Activated CD8-positive, alpha-beta memory T cell treated with anti-CD3 and anti-CD28 coated beads, Interleukin-2, amount 50 U/mL, for 24 hours (primary cell): Measurements from ENCODE around the gene CILP2.

Experiments used
- DNase-seq: peaks from one replicate; pipeline ENCODE4 v3.0.0-alpha.2; 2020; ENCODE audit errors: extremely low read depth

Gene CILP2

GRCh38 chr19:19567391-19567790 lies 29.3 kb downstream of the CILP2 start:
- DNase-seq, result no peak

DNA sequence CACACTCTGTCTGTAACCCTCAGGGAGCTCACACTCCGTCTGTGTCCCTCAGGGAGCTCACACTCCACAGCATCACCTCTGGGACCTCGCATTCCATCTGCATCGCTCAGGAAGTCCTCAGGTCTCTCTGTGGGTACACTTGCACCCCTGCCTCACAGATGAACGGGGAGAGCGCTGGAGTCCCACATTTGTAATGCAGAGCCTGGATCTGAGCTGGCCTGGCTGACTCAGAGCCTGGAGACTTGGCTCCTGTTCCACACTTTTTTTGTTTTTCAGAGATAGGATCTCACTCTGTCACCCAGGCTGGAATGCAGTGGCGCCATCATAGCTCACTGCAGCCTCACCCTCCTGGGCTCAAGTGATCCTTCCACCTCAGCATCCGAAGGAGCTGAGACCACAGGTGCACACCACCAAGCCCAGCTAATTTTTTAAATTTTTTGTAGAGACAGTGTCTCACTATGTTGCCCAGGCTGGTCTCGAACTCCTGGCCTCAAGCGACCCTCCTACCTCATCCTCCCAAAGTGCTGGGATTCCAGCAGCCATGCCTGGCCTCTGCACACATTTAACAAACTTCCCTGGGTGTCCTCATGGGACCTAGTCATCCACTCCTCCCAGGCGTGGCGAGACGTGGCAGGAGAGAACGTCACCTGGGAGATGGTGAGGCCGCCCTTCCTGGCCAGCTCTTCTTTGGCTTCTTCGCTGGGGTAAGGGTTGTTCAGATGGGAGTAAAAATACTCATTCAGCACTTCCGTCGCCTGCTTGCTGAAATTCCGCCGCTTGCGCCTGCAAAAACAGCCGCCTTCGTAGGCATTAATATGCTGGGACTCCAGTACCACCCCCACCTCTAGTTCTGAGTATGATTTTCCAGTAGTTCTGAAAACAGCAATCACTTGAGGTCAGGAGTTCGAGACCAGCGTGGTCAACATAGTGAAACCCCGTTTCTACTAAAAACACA lies 31.0 kb downstream of the CILP2 start:
- DNase-seq, result no peak

DNA sequence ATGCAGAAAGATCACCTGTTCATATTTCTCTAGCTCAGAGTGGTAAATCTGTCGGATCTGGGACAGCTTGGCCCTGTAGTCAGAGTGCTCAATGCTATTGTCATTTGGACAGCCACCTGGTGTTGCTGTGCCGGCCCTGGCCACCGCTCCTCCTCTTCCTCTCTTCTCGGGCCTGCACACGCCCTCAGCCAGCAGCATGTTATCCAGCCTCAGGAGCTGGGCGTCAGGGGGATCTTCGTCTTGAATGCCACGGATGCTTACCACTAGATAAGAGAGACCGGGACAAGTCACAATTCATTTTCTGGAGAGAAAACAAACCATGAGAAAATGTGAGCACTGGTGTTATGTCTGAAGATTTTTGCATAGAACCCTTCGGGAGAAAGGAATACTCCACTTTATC lies 32.5 kb downstream of the CILP2 start:
- no peak for DNase-seq

DNA sequence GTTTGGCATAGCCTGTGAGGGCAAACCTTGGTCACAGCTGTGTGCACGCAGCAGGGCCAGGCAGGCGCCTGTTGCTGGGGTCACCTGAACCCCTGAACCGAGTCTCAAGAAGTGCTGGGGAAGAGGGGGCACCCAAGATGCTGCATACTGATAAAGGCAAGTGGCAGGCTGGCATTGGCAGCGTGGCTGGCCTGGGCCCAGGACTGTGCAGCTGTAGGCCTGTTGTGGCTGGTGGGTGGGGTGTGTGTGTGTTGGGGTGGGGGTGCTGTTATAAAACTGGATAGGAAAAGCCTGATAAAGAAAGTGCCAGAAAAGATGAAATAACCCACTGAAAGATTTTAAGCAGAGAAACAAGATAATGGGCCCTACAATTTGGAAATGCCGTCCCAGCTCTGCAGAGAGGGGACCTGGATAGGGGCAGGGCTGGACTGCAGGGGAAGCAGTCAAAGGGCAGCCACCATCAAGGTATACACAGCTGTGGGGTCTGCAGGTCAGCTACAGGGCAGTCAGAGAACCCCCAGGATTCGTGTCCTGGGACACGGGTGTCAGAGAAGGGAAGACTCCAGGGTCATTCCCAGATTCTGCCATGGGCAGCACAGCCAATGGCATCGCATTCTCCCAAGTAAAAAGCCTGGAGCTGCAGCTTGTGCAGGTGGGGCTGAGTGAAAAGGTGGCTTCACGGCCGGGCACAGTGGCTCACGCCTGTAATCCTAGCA lies 33.2 kb downstream of the CILP2 start:
- no peak for DNase-seq

DNA sequence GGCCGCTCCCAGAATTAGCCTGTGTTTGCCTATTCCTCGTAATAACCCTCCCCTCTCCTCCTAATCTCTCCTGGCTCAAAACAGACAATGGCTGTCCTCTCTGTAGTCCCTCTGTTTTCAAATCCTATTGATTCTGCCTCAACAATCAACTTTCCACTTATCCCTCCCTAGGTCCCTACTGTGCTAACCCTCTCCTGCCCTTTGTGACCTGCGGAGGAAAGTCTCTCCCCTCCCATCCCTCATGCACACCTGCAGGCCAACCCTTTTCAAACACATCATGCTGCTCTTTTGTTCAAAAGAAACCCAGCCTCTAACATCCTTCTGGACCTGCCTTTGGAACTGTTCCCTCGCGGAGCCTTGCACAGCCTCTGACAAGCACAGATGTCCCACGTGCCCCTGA lies 37.3 kb downstream of the CILP2 start:
- no peak for DNase-seq

DNA sequence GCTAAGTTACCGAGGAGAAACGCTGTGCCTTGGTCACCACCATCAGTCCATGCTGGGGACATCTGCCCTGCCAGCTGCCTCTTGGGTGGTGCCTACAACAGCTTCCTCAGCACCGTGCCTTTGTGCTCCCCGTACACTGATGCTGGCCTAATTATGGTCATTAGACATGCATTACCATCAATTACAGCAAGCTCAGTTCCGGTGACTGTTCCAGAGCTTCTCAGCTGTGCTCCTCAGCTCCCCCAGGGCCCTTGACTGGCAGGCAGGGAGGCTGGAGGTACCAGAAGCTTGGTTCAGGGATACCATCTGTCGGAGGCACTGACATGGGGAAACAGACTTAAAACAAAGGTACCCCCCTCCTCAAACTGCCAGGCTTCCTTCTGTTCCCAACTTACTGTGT lies 40.2 kb downstream of the CILP2 start:
- no peak for DNase-seq

DNA sequence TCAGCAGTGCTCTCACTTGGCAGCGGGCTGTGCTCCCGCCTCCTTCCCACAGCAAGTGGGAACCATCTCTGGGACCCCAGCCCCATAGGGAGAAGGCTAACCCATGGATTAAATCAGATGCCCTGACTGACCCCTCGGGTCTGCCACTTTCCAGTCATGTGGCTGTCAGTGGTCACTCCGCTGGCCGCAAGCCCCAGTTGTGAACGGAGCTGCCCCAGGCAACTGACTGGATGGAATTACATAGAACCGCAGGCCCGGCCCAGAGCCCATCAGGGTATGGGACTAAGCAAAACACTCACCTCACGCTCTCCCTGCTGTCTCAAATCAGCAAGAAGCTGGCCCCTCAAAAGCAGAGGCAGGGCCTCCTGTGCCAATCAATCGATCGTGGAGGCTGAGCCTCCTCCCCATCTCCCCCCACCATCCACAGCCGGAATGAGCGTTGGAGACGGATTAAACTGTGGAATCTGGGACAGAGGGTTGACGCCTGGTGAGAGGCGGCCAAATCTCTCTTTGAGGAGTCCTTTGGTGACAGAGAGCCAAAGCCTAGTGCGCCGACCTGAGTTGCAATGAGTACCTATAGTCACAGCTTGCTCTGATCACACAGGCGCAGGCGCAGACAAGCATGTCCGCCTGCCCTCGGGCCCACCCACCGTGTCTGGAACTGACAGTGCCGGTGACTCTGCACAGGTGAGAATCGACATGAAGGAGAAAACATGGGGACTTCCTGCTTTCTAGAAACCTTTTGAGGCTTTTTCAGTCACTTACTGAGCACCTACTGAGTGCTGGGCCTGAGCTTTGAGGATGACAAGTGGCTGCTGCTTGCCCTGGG lies 41.7 kb downstream of the CILP2 start:
- no peak for DNase-seq

DNA sequence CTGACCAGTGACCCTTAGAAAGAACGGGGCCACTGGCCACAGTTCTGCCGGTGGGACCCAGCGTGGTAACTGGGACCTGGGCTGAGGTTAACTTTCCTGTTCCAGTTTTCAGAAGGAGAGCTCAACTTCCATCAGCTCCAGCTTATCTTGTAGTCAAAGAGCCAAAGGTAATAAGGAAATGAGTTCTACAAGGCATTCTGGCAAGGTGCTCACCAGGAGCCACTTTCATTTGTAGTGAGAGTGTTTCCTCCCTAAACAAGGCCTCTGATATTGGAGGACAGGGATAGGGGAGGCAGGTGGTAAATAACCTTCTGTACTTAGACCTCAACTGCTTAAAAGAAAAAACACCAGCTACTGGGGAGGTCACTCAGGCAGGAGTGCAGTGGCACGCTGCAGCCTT lies 42.4 kb downstream of the CILP2 start:
- no peak for DNase-seq

DNA sequence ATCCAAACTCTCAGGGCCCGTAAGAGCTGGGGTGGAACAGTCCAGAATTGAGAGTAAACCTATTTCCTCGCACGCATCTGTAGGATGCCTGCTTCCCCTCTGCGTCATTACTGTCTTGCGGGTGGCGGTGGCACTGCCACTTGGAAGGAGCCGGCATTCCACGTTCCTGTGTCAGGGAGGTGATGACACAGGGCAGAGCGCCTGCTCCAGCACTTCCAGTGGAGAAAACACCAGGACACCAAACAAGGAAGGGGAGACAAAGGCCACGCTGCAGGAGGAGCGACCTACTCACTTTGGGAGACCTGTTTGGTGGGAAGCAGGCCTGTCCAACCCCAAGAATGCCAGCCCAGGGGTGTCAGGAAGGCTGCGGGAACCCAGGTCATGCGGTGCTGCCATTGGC lies 43.3 kb downstream of the CILP2 start:
- DNase-seq, result no peak

DNA sequence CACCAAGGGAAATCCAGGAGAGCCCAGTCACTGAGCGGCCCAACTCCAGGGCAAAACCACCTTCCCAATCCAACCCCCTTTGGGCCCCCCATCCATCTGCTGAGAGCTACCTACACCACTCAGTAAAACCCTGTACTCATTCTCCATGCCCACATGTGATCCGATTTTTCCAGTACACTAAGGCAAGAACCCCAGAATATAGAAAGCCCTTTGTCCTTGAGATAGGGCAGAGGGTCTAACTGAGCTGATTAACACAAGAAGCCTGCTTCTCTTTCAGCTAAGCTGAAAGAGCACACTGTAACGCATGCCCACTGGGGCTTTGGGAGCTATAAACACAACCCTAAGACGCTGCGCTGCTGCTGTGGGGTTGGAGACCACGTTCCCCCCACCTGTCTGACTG lies 44.4 kb downstream of the CILP2 start:
- DNase-seq, result no peak

GRCh38 chr19:19584356-19584755 lies 46.3 kb downstream of the CILP2 start:
- no peak for DNase-seq

DNA sequence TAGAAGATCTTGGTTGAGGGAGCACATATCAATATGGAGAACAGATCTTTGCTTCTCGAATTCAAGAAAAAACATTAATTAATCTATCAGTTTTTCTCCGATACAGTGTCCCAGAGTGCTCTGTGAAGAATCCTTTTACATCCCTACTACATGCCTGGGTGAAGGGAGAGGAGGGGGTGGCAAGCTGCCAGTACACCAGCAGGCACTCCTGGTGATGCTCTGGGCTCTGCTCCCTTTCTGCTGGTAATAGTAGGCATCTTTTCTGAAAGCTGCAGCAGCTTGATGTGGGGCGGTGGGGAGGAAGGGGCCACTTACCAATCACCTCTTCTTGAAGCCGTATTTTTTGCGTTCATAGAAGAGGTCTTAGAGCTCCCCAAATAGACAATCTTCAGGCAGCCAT lies 49.7 kb downstream of the CILP2 start:
- DNase-seq, result no peak

GRCh38 chr19:19588546-19588945 lies 50.5 kb downstream of the CILP2 start:
- no peak for DNase-seq

- no peak for DNase-seq
Observed at GRCh38 chr19:19591133-19591825, 53.2 kb downstream of the CILP2 start.

DNA sequence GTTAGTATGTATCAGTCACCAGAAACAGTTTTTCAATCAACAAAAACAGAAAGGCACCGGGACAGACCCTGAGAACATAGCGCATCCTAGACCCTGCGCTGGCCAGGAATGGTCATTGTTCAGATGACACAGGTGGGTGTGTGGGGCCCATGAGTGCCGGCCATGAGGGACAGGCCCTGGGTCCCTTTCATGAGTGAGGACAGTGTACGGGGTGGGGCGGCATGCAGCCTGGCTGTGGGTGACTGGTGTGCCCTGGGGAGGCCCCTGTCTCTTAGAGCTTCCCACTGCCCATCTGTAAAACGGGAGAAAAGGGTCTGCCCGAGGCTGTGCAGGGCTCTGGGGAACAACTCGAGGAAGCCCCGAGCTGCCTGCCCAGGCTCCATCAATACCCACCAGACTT lies 54.6 kb downstream of the CILP2 start:
- no peak for DNase-seq

GRCh38 chr19:19594381-19594780 lies 56.3 kb downstream of the CILP2 start:
- no peak for DNase-seq

GRCh38 chr19:19595171-19595701 lies 57.2 kb downstream of the CILP2 start:
- DNase-seq, result no peak
